Fibroblast of peridontal ligament (primary cell): ENCODE results near the gene SPRY4.
"Not testable (repeated sequence)": the region's sequence is repeated elsewhere in the genome, so short reads cannot be mapped to it uniquely, and the experiment has no call there.

Experiments
- DNase-seq: peaks from one replicate; pipeline ENCODE4 v3.0.0-alpha.2; 2010; ENCODE audit errors: extremely low read depth

SPRY4 gene

DNA sequence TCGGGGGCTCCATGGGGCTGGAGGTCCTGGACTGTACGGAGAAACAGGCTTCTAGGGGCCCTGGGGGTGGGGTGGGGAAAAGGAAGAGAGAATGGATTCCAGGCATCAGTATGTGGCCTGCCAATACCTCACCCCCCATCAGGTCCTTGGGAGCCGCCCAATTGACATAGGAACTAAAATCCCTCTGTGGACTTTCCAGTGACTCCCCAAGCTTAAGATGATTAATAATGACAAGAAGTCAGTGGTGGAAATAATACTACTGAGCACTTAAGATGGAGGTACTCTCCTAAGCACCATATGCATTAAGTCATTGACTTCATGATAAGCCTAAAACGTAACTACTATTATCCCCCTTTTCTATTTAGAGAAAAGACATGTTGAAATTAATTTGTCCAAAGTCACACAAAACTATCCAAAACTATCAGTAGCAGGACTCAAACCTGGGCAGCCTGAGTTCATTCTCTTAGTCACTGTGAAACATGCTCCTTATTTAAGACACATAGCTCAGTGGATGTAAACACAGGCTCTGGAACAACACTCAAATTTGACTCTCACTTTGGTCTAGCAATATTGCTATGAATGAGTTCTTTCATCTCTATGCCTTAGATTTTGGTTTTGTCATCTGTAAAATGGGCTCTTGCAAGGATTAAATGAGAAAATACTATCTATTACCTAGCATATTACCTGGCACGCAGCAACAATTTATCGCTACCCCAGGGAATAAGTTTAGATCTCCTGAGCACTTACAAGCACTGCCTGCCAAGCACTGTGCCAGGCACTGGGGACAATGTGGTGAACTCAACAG is 9.5 kb downstream of the SPRY4 start:
- DNase-seq, result peak; percentile 6

GRCh38 chr5:142314606-142315005 is 10.2 kb downstream of the SPRY4 start:
- no peak for DNase-seq

DNA sequence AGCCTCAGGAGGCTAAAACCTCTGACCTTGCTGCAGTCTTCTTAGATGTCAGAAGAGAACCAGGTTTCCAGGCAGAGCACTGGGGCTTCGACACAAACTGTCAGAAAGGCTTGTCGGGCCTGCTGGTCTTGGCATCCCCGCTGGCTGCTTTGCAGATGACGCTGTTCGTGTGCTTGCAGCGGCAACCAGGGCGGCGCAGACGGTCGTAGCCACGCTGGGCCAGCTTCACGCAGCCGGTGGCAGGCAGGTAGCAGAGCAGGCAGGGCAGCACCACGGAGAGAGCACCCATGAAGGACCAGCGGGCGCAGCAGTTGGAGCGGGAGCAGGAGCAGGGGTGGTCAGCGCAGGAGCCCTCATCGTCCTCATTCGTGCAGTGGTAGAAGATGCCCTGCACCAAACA is 10.7 kb downstream of the SPRY4 start:
- DNase-seq, result no peak

GRCh38 chr5:142313682-142314081 is 11.1 kb downstream of the SPRY4 start:
- DNase-seq, result no peak

- DNase-seq, result no peak
These were observed 11.5 kb downstream of the SPRY4 start for GRCh38 chr5:142313275-142313674.

DNA sequence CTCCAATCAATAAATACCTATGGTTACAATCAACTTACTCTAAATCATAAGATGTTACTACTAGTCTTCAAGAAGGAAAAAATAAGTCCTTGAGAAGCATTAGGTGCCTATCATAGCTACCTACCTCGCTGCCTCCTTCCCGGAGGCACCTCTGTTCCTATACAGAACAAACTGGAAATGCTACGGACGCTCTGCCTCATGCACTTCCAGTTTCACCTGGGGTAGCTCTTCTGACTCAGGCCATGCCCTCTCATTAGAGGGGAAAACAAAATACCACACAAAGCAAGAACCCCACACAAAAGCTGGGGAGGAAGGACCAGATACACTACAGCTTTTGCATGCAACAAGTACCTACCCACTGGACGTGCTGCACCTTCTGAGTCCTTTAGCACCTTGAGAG is 12.4 kb downstream of the SPRY4 start:
- DNase-seq, result no peak

DNA sequence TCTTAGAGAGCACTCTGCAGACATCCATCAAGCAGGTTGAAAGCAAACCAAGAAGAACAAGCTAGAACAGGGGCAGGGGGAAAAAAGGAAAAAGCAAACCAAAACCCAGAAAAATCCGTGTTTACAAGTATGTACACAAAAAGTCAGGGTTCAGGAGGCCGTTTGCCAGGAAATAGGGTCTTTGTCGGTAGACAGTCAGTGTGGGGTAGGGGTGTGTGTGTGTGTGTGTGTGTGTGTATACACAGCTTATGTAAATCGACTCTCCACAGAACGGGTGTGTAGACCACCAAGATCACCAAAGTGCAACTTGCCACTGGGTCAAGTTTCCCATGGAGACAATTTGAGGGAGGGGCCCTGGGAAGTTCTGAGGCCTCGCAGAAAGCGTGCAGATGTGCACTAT is 13.1 kb downstream of the SPRY4 start:
- DNase-seq, result no peak

- DNase-seq, result no peak
These were observed 14.0 kb downstream of the SPRY4 start for GRCh38 chr5:142310803-142311202.

DNA sequence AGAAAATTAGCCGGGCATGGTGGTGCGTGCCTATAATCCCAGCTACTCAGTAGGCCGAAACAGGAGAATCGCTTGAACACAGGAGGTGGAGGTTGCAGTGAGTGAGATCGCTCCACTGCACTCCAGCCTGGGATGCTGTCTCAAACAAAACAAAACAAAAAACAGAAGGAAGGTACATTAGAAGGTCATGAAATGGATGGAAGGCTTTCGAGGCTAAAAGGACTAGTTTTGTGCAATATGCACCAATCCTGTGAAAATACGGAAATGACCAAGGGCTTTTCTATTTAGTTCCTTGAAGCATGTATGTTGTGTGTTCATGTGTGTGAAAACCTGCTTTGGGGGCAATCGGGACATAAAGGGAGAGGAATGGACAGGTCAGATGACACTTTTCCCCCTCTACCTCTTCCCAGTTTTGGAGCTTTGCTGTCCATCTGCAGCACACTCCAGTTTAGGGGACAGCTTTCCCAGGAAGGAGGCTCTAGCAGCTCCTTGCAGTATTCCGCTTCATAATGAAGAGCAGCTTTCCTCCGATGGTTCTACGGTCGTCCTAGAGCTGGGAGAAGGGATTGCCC is 15.0 kb downstream of the SPRY4 start:
- no peak for DNase-seq

DNA sequence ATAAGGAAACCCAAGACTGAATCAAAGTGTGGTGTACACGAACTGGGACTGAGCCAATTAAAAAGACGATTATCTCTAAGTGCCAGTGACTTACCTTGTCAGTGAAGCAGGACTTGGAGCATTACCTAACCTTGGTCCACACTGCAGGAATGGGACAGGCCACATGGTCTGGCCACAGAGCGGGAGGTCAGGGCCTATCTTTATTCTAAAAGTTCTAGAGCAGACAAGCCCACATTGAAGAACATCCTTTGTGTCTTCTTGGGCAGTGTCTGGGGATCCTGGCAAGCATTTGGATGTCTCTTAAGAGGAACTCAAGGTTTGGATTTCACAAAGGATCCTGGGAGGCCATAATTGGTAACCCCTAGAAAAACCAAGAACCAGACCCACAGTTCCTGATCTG is 16.5 kb downstream of the SPRY4 start:
- no peak for DNase-seq

GRCh38 chr5:142307146-142307890 is 17.5 kb downstream of the SPRY4 start:
- DNase-seq, result no peak

DNA sequence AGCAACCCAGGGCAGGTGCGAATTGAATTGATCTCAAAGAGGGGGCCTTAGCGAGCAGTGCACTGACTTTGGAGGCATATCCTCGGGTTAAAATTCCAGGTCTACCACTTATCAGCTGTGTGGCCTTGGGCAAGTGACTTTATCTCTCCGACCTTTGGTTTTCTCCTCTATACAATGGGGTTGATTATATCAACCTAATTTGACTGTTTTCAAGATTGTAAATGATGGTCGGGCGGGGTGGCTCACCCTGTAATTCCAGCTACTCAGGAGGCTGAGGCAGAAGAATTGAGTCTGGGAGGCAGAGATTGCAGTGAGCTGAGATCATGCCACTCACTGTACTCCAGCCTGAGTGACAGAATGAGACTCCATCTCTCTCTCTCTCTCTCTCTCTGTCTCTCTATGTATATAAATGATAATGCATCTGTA is 18.7 kb downstream of the SPRY4 start:
- no peak for DNase-seq

GRCh38 chr5:142305211-142305610 is 19.6 kb downstream of the SPRY4 start:
- no peak for DNase-seq

- DNase-seq, result peak; percentile 30
These were observed 20.7 kb downstream of the SPRY4 start for GRCh38 chr5:142304013-142304701.

DNA sequence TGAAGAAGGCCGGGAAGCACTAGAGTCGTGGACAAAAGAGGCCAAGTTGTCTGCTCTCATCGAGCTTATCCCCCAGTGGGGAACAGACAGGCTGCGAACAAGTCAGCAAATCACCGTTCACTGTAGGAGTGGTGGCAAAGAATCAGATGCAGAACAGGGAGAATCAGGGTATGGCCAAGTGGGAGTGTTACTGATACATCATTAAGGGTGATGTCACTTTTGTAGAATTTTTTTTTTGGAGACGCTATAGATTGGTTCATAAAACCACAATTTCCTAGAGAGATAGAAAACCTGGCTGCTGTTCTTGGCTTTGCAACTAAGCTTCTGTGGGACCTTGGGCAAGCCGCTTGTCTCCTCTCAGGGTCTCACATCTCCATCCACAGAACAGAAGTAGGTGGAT is 21.3 kb downstream of the SPRY4 start:
- peak; percentile 36 for DNase-seq

DNA sequence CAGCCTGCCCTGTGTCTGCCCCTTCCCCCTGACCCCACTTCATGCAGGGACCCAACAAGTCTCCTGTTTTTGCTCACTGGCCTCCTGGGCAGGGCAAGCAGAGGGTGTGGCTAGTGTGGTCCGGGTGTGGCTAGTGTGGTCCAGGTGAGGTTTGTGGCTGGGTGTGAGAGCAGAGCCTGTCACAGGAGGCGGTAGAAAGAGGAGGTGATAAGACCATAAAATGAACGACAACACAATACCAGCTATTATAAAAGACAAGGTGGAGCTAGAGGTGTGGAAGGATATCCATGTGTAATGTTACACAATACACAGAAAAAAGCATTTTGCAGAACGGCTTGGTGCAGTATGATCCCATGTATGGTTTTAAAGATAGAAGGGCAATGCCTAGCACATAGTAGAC is 23.3 kb downstream of the SPRY4 start:
- no peak for DNase-seq

DNA sequence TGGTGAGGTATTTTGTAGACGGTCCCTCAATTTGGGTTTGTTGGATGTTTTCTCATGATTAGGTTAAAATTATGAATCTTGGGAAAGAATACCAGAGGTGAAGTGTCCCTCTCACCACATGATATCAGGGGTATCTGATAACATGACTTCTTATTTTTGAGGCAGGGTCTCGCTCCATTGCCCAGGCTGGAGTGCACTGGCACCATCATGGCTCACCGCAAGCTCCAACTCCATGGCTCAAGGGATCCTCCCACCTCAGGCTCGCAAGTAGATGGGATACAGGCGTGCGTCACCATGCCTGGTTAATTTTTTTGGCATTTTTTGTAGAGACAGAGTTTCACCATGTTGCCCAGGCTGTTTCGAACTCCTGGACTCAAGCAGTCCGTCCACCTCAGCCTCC is 24.1 kb downstream of the SPRY4 start:
- no peak for DNase-seq

DNA sequence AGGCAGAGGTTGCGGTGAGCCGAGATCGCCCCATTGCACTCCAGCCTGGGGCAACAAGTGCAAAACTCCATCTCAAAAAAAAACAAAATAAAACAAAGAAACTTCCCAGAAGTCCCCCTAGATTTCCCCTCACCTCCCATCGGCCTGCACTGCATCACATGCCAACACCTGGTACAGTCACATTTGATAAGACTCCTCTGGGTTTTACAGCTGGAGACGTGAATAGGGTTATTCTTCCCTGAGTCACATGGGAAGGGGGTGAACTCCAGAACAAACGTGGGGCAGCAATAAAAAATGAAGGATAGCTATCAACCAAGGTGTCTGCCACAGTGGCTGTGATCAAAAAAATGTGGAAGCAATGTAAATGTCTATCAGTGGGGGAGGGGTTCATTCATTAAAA is 26.0 kb downstream of the SPRY4 start:
- no peak for DNase-seq

GRCh38 chr5:142297786-142298185 is 27.0 kb downstream of the SPRY4 start:
- not testable (repeated sequence) for DNase-seq

DNA sequence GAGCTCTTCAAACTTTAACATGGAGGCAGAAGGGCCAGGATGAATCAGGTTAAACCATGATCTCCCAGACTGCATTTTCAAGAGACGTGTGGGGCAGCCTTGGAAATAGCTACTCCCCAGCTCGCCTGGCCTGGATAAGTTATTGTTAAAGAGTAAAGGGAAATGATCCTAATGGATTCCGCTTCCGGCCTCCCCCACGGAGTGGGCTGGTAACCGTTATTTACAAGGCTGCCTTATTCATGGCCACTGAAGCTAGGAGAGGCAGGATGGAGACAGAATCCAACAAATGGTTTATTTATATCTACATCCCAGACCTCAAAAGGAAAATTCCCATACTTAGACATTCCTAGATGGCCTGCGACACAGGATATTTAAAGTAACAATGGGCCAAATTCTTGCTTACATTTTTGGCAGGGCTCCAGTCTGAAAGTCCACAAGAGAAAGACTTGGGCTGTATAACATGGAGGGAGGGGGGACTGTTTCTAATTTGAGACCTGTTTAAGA is 27.9 kb downstream of the SPRY4 start:
- DNase-seq, result peak; percentile 86

DNA sequence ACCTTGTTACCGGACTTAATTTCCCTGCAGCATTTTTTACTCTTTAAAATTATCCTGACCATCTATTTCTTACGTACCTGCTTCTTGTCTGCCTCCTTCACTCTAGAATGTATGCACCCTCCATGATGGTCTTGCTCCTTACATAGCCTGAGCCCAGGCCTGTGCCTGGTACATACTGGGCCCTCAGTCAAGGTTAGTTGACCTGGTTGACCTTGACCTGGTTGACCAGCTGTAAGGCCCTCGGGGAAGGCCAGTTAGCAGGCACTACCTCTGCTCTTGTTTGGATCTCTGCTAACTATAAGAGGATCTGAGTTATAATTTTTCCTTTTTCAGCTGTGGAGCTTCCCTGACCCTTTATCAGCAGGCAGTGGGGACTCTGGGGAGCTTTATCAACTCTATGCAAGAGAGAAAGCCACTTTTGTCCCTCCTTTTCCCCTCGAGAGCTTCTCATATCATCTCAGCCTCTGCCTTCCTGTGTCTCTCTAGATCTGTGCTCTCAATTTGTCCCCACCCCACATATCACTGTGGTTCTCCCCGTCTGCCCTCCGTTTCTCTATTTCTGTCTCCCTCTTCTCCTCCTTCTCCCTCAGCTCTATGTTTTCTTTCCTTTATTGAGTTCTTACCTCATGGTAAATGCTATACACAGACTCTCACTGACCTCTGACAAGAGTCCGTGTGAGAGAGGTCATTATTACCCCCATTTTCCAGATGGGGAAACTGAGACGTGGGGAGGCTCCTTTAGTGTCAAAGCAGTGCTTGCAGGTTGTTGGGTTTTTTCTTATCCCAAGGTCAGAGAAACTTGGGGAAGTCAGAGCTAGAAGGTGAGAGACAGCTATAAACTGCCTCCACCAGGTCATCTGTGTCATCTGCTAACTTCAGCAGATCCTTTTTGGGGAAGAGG is 28.6 kb downstream of the SPRY4 start:
- DNase-seq, result no peak
